ENCODE measurements around the gene PADI6. TPM values are rescaled to one million over a fixed set of nuclear protein-coding genes. Genes with fewer than 3 reads are reported as not detected.

Gene PADI6
- total and polyA plus RNA-seq, 2 of the 8 experiments (the other 6 are each of a cell fraction or from before 2014, with no cell fraction given), result not detected

DNA sequence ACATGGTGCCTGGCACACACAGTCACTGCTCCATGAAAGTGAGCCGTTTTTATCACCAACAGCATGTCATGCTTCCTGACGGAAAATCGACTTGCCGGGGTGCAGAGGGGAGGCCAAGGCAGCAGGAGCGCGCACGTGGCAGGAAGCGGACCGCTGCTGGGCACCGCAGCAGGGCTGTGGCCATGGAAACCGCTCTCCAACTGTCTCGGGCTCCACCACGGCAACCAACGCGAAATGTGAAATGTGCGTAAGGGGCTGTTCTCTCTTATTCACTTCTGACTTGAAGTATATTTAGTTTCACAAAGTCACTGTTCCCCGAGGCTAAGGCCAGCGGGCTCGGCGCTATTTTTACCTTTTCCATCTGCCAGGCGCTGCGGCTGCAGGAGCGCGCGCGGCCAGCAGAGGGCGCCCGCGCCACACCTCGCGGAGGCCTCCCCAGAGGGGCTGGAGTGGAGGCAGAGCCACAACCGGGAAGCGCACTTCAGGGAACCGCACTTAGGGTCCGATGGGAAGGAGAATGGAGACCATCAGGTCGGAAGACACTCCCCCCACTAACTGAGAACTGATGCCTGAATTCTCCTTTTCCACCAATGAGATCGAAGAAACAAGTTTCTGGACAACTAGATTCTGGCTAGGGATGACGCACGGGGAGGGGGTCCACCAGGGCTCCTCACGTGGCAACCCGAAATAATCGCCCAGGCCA lies 47.8 kb downstream of the PADI6 start (continued):
- TF ChIP-seq CBX5 (IDR thresholded peaks at IDR 0.05; ENCODE audit: low read depth, low read length), result no peak
- peak; percentile 35; the same call in 1 of the 2 replicates for TF ChIP-seq TBP (IDR thresholded peaks at IDR 0.05; ENCODE audit: low read depth, low read length)
- TF ChIP-seq, protein P1, sequence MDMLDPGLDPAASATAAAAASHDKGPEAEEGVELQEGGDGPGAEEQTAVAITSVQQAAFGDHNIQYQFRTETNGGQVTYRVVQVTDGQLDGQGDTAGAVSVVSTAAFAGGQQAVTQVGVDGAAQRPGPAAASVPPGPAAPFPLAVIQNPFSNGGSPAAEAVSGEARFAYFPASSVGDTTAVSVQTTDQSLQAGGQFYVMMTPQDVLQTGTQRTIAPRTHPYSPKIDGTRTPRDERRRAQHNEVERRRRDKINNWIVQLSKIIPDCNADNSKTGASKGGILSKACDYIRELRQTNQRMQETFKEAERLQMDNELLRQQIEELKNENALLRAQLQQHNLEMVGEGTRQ (IDR thresholded peaks at IDR 0.05; ENCODE audit: low read length), result no peak
- TF ChIP-seq CBX8 (IDR thresholded peaks at IDR 0.05; ENCODE audit: borderline replicate concordance, low read depth, low read length), result no peak
- TF ChIP-seq HDAC2 (IDR thresholded peaks at IDR 0.05; ENCODE audit: borderline replicate concordance in 1 of 2, low read depth in 2 of 2, low read length in 2 of 2), result no peak
- 0 out of 2 replicates have a peak, but pooled peaks have one; percentile 45 for TF ChIP-seq JUND (IDR thresholded peaks at IDR 0.05; ENCODE audit: low read length)
- peak in 1 of 2 experiments; percentile 67; a peak in 2 of 3 replicates for TF ChIP-seq POLR2A (IDR thresholded peaks at IDR 0.05; ENCODE audit: control extremely low read depth in 1 of 2, low read depth in 2 of 2, low read length in 2 of 2)
- peak; percentile 87 to 95 for TF ChIP-seq RAD21 (IDR thresholded peaks at IDR 0.05 in 1 of 2, conservative IDR thresholded peaks at IDR 0.05 in 1 of 2; ENCODE audit: low read depth in 2 of 2, low read length in 2 of 2)
- TF ChIP-seq TAF7 (optimal IDR thresholded peaks at IDR 0.05; ENCODE audit: borderline replicate concordance, low read depth, low read length), result peak; percentile 37
- TF ChIP-seq YY1 (IDR thresholded peaks at IDR 0.05; ENCODE audit: low read depth, low read length), result 0 out of 2 replicates have a peak, but pooled peaks have one; percentile 32
- peak; percentile 91 to 97 (median 94) for TF ChIP-seq CTCF (IDR thresholded peaks at IDR 0.05; ENCODE audit: control extremely low read depth in 1 of 3, insufficient read depth in 1 of 3, low read depth in 1 of 3, low read length in 3 of 3)
- no peak for TF ChIP-seq NRF1 (IDR thresholded peaks at IDR 0.05; ENCODE audit: low read depth, low read length)
- no peak for TF ChIP-seq EZH2 (IDR thresholded peaks at IDR 0.05; ENCODE audit: low read depth, low read length, severe bottlenecking)
- peak; percentile 77; the same call in 1 of the 2 replicates for TF ChIP-seq KDM1A (IDR thresholded peaks at IDR 0.05; ENCODE audit: borderline replicate concordance, low read length)
- no peak for TF ChIP-seq SUZ12 (IDR thresholded peaks at IDR 0.05; ENCODE audit: low read length)
- TF ChIP-seq NANOG (IDR thresholded peaks at IDR 0.05; ENCODE audit: insufficient read depth, low read depth, low read length, poor library complexity, severe bottlenecking), result no peak
- TF ChIP-seq MAFK (IDR thresholded peaks at IDR 0.05; ENCODE audit: low read depth, low read length), result no peak
- TF ChIP-seq SIN3A (conservative IDR thresholded peaks at IDR 0.05 in 1 of 2, IDR thresholded peaks at IDR 0.05 in 1 of 2; ENCODE audit: low read depth in 1 of 2, low read length in 2 of 2), result peak in 1 of 2 experiments; percentile 67; a peak in 1 of 4 replicates
- TF ChIP-seq TCF12 (IDR thresholded peaks at IDR 0.05; ENCODE audit: low read depth, low read length), result no peak
